ENCODE data around the gene PTCD3.

Gene PTCD3

GRCh38 chr2:86072271-86072858, 33.7 kb upstream of the PTCD3 start:
- POLR2A ChIA-PET (ENCODE audit: low non-redundant PET) = no interaction called here
- no peak for DNase-seq (ENCODE audit: low spot score)
- peak overlapping the region; percentile 54 for H3K27ac ChIP-seq
- CTCF ChIA-PET = interaction anchor here (0.5 to 1.0 kb wide), 3 partner anchors 40 to 245 kb away, joined by 3 read pairs; no protein-coding TSS in a partner anchor
- TF ChIP-seq, protein P1, sequence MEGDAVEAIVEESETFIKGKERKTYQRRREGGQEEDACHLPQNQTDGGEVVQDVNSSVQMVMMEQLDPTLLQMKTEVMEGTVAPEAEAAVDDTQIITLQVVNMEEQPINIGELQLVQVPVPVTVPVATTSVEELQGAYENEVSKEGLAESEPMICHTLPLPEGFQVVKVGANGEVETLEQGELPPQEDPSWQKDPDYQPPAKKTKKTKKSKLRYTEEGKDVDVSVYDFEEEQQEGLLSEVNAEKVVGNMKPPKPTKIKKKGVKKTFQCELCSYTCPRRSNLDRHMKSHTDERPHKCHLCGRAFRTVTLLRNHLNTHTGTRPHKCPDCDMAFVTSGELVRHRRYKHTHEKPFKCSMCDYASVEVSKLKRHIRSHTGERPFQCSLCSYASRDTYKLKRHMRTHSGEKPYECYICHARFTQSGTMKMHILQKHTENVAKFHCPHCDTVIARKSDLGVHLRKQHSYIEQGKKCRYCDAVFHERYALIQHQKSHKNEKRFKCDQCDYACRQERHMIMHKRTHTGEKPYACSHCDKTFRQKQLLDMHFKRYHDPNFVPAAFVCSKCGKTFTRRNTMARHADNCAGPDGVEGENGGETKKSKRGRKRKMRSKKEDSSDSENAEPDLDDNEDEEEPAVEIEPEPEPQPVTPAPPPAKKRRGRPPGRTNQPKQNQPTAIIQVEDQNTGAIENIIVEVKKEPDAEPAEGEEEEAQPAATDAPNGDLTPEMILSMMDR (conservative IDR thresholded peaks at IDR 0.05; ENCODE audit: low read depth) = no peak

DNA sequence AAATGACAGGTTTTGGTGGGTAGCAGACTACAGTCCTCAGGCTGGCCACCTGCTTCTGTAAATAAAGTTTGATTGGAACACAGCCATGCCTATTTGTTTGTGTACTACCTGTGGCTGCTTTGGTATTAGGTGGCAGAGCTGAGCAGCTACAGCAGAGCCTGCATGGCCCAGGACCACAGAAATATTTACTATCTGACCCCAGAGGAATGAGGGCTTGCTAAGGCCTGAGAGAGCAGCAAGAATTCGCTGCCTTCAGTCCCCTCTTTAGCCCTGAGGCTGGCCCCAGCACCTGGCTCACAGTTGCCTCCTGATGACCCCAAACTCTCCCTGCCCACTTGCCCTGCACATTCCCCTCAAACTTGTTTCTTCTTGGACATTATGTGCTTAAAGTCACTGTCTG, 32.8 kb upstream of the PTCD3 start:
- no peak overlapping the region for H3K27ac ChIP-seq
- no peak for DNase-seq (ENCODE audit: low spot score)
- POLR2A ChIA-PET (ENCODE audit: low non-redundant PET) = no interaction called here
- CTCF ChIA-PET = interaction anchor here (1.0 kb wide), 1 partner anchor 245 kb away, joined by 3 read pairs; no protein-coding TSS in a partner anchor
- TF ChIP-seq, protein P1 (conservative IDR thresholded peaks at IDR 0.05; ENCODE audit: low read depth) = no peak

GRCh38 chr2:86074256-86074655, 31.8 kb upstream of the PTCD3 start:
- POLR2A ChIA-PET (ENCODE audit: low non-redundant PET) = no interaction called here
- H3K27ac ChIP-seq = no peak overlapping the region
- TF ChIP-seq, protein P1 (conservative IDR thresholded peaks at IDR 0.05; ENCODE audit: low read depth) = no peak
- DNase-seq (ENCODE audit: low spot score) = no peak
- CTCF ChIA-PET = interaction anchor here (0.7 kb wide), 1 partner anchor 346 kb away, joined by 3 read pairs; no protein-coding TSS in a partner anchor

GRCh38 chr2:86074811-86075210, 31.2 kb upstream of the PTCD3 start:
- no peak overlapping the region for H3K27ac ChIP-seq
- DNase-seq (ENCODE audit: low spot score) = no peak
- ChIA-PET POLR2A (ENCODE audit: low non-redundant PET) (no interaction called here), CTCF (interaction anchor here (0.7 kb wide), 1 partner anchor 346 kb away, joined by 3 read pairs; no protein-coding TSS in a partner anchor)
- TF ChIP-seq, protein P1 (conservative IDR thresholded peaks at IDR 0.05; ENCODE audit: low read depth) = no peak

DNA sequence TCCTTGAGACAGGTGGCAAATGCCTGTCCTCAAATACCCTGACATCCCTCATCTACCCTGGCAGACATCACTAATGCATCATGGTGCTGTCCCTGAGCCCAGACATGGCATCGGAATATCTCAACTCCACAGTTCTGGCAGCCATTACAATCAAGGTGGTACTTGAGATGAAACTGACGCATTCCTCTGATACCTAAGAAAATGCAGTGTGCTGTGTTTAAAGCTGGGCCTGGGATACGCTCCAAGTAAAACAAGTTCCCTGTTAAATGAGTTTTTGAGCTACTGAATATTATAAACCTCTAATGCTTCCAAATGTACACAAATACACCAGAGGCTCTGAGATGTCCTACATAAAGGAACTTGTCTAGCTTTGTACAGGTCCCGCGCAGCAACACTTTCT, 30.1 kb upstream of the PTCD3 start:
- ChIA-PET CTCF (interaction anchor here (0.6 to 1.0 kb wide), 4 partner anchors 21 to 347 kb away, joined by 3 to 6 read pairs (median 3); no protein-coding TSS in a partner anchor), POLR2A (ENCODE audit: low non-redundant PET) (no interaction called here)
- DNase-seq (ENCODE audit: low spot score) = no peak
- TF ChIP-seq, protein P1 (conservative IDR thresholded peaks at IDR 0.05; ENCODE audit: low read depth) = no peak
- no peak overlapping the region for H3K27ac ChIP-seq

- CTCF ChIA-PET = interaction anchor here (0.5 to 4.3 kb wide), 14 partner anchors 9 to 686 kb away, joined by 3 to 43 read pairs (median 3); no protein-coding TSS in a partner anchor
- DNase-seq (ENCODE audit: low spot score) = no peak
- POLR2A ChIA-PET (ENCODE audit: low non-redundant PET) = no interaction called here
- TF ChIP-seq, protein P1 (conservative IDR thresholded peaks at IDR 0.05; ENCODE audit: low read depth) = peak; percentile 44; the same call in 1 of the 2 replicates
- no peak overlapping the region for H3K27ac ChIP-seq
Measured at GRCh38 chr2:86078774-86079545, 27.1 kb upstream of the PTCD3 start.

Data from RWPE1 (cell line).